Trophoblast cell (in vitro differentiated cells and primary cell): ENCODE data around the gene RCAN2.

Experiments used
- DNase-seq, 2 donors: peaks; one replicate each; pipeline ENCODE4 v3.0.0-alpha.2; 2016
- H2AFZ ChIP-seq: 2 replicates; pipeline ENCODE4 v1.6.1; 2013; ENCODE audit warnings: low read length, moderate library complexity, mild to moderate bottlenecking; ENCODE audit not compliant: insufficient read depth, poor library complexity
- H2AK5ac ChIP-seq: 2 replicates; pipeline ENCODE4 v1.6.1; 2013; ENCODE audit warnings: mild to moderate bottlenecking, low read length
- H2BK120ac ChIP-seq: 2 replicates; pipeline ENCODE4 v1.6.1; 2013; ENCODE audit warnings: low read length, mild to moderate bottlenecking, moderate library complexity; ENCODE audit not compliant: insufficient read depth, poor library complexity
- H2BK12ac ChIP-seq: 2 replicates; pipeline ENCODE4 v1.6.1; 2013; ENCODE audit warnings: mild to moderate bottlenecking, low read length, moderate library complexity
- H2BK5ac ChIP-seq: 2 replicates; pipeline ENCODE4 v1.6.1; 2013; ENCODE audit warnings: low read length, low read depth, moderate library complexity, mild to moderate bottlenecking; ENCODE audit not compliant: poor library complexity
- H3K14ac ChIP-seq: 2 replicates; pipeline ENCODE4 v1.6.1; 2013; ENCODE audit warnings: mild to moderate bottlenecking, low read length
- H3K18ac ChIP-seq: 2 replicates; pipeline ENCODE4 v1.6.1; 2013; ENCODE audit warnings: mild to moderate bottlenecking, low read length
- H3K23ac ChIP-seq: 2 replicates; pipeline ENCODE4 v1.6.1; 2013; ENCODE audit warnings: low read length
- H3K27ac ChIP-seq: 2 replicates; pipeline ENCODE4 v1.5.1; 2013; ENCODE audit warnings: low read depth, mild to moderate bottlenecking, inconsistent platforms, low read length, moderate library complexity
- H3K27me3 ChIP-seq: 2 replicates; pipeline ENCODE4 v1.6.1; 2013; ENCODE audit warnings: inconsistent platforms, mild to moderate bottlenecking, low read length, moderate library complexity; ENCODE audit not compliant: insufficient read depth
- H3K36me3 ChIP-seq, 2 experiments: 1 replicate in 1 of 2; 2 replicates in 1 of 2; pipeline ENCODE4 v1.6.1; 2013; ENCODE audit warnings: low read length in 2 of 2, mild to moderate bottlenecking in 2 of 2, moderate library complexity in 1 of 2; ENCODE audit not compliant: insufficient read depth in 2 of 2, control insufficient read depth in 1 of 2
- H3K4ac ChIP-seq: 2 replicates; pipeline ENCODE4 v1.6.1; 2013; ENCODE audit warnings: low read depth, mild to moderate bottlenecking, low read length, moderate library complexity
- H3K4me1 ChIP-seq, 2 experiments: 1 replicate in 1 of 2; 2 replicates in 1 of 2; pipeline ENCODE4 v1.6.1; 2013; ENCODE audit warnings: low read length in 2 of 2, mild to moderate bottlenecking in 2 of 2, moderate library complexity in 1 of 2; ENCODE audit not compliant: insufficient read depth in 2 of 2, control insufficient read depth in 1 of 2
- H3K4me2 ChIP-seq: 2 replicates; pipeline ENCODE4 v1.6.1; 2013; ENCODE audit warnings: inconsistent platforms, mild to moderate bottlenecking, low read length, moderate library complexity
- H3K4me3 ChIP-seq: 2 replicates; pipeline ENCODE4 v1.5.1; 2013; ENCODE audit warnings: mild to moderate bottlenecking, low read depth, low read length, inconsistent platforms
- H3K79me1 ChIP-seq: one replicate; pipeline ENCODE4 v1.6.1; 2013; ENCODE audit warnings: low read length
- H3K79me2 ChIP-seq: 2 replicates; pipeline ENCODE4 v1.6.1; 2013; ENCODE audit warnings: low read length, mild to moderate bottlenecking; ENCODE audit not compliant: control insufficient read depth, insufficient read depth, poor library complexity
- H3K9ac ChIP-seq: 2 replicates; pipeline ENCODE4 v1.6.1; 2013; ENCODE audit warnings: mild to moderate bottlenecking, low read length
- H3K9me3 ChIP-seq: 2 replicates; pipeline ENCODE4 v1.6.1; 2013; ENCODE audit warnings: low read depth, mild to moderate bottlenecking, control low read depth, inconsistent platforms, low read length; ENCODE audit not compliant: insufficient read depth
- H4K12ac ChIP-seq: 2 replicates; pipeline ENCODE4 v1.6.1; 2013; ENCODE audit warnings: low read depth, mild to moderate bottlenecking, low read length, moderate library complexity
- H4K8ac ChIP-seq: 2 replicates; pipeline ENCODE4 v1.6.1; 2013; ENCODE audit warnings: low read depth, mild to moderate bottlenecking, low read length, moderate library complexity
- H4K91ac ChIP-seq: one replicate; pipeline ENCODE4 v1.6.1; 2013; ENCODE audit warnings: low read depth, mild to moderate bottlenecking, low read length, moderate library complexity
- WGBS: extraction: QIAGEN DNeasy Blood & Tissue Kit; methylation state at CpG from one replicate; pipeline ENCODE4 v1.1.7; 2013; ENCODE audit warnings: missing lambda C conversion rate; ENCODE audit not compliant: insufficient read length, insufficient coverage; ENCODE audit errors: extremely low coverage; 5-methylcytosine and 5-hydroxymethylcytosine counted together

The RCAN2 gene

DNA sequence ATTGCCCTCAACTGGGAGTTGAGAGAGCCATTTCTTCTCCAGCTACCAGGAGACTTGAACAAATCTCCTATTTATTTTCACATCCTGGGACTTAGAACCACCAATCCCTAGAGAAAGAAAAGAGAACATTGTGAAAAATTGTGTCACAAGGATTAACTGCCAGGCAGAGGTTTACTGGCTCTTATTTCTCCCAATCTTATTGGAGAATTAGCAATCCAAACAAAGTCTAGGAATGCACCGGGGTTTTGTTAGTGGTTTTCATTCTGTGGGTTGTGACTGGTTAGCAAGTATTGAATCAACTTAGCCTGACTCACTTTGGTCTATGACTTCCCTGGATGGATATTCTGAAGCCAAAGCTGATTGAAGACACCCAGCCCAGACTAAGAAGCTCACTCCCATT, 299.3 kb downstream of the RCAN2 start:
- Histone ChIP-seq H3K27me3 (no peaks in the 10 kb centered on the region), H3K36me3 (no peaks in the 10 kb centered on the region)

GRCh38 chr6:46190889-46191288, 300.4 kb downstream of the RCAN2 start:
- no peak for DNase-seq
- H2BK12ac ChIP-seq, result no peak overlapping the region
- no peak overlapping the region for H3K9ac ChIP-seq
- H3K4me1 ChIP-seq, result peaks cover 0 to 3% of the 10 kb centered on the region in 2 experiments
- no peaks in the 10 kb centered on the region for H3K27me3 ChIP-seq
- no peak overlapping the region for H4K12ac ChIP-seq
- no peak overlapping the region for H2AK5ac ChIP-seq
- no peak overlapping the region for H3K23ac ChIP-seq
- no peak overlapping the region for H3K27ac ChIP-seq
- H3K14ac ChIP-seq, result no peak overlapping the region
- H4K8ac ChIP-seq, result no peak overlapping the region
- no peak overlapping the region for H3K4me3 ChIP-seq
- no peaks in the 10 kb centered on the region for H3K9me3 ChIP-seq
- no peaks in the 10 kb centered on the region for H3K79me1 ChIP-seq
- no peak overlapping the region for H2BK120ac ChIP-seq
- H2BK5ac ChIP-seq, result no peak overlapping the region
- H3K79me2 ChIP-seq, result no peaks in the 10 kb centered on the region
- no peaks in the 10 kb centered on the region for H3K36me3 ChIP-seq
- no peak overlapping the region for H3K4me2 ChIP-seq
- no peak overlapping the region for H3K4ac ChIP-seq
- no peak overlapping the region for H2AFZ ChIP-seq
- no peak overlapping the region for H4K91ac ChIP-seq
- no CpG with 5 or more reads among the region's 4 CpGs for WGBS
- H3K18ac ChIP-seq, result no peak overlapping the region

More for the DNA sequence above, 299.3 kb downstream of the RCAN2 start:
- no peak overlapping the region for H3K27ac ChIP-seq
- no CpG with 5 or more reads among the region's 1 CpG for WGBS
- H3K79me2 ChIP-seq, result no peaks in the 10 kb centered on the region
- no peak overlapping the region for H3K4me2 ChIP-seq
- H2BK5ac ChIP-seq, result no peak overlapping the region
- no peak overlapping the region for H3K14ac ChIP-seq
- no peak overlapping the region for H3K23ac ChIP-seq
- H2AFZ ChIP-seq, result no peak overlapping the region
- H3K4me3 ChIP-seq, result no peak overlapping the region
- H3K4me1 ChIP-seq, result peaks cover 0 to 3% of the 10 kb centered on the region in 2 experiments
- H3K9me3 ChIP-seq, result no peaks in the 10 kb centered on the region
- no peak for DNase-seq
- no peak overlapping the region for H4K12ac ChIP-seq
- no peak overlapping the region for H3K9ac ChIP-seq
- H2AK5ac ChIP-seq, result no peak overlapping the region
- no peaks in the 10 kb centered on the region for H3K79me1 ChIP-seq
- H2BK12ac ChIP-seq, result no peak overlapping the region
- no peak overlapping the region for H4K8ac ChIP-seq
- no peak overlapping the region for H3K4ac ChIP-seq
- H4K91ac ChIP-seq, result no peak overlapping the region
- H2BK120ac ChIP-seq, result no peak overlapping the region
- no peak overlapping the region for H3K18ac ChIP-seq

DNA sequence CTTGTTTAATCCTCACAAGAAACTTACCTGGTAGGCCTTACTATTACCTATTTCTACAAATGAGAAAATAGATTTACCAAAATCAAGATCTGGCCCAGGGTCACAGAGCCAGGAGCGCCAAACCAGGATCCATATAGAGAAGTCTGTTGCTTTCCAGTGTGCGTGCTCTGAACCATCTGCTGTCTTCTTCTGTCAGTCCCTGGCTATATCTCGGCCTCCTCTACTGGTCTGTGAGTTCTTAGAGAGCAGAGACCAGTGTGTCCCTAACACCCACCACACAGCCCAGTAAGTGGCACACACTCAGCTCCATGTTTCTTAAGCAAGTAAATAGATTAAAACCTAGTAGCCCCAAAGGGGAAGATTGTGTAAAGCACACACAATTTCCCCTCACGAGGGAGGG, 301.5 kb downstream of the RCAN2 start:
- Histone ChIP-seq H3K79me2 (no peaks in the 10 kb centered on the region), H3K18ac (no peak overlapping the region), H3K27me3 (no peaks in the 10 kb centered on the region), H3K4me2 (no peak overlapping the region), H3K36me3 (no peaks in the 10 kb centered on the region), H2BK12ac (no peak overlapping the region), H3K27ac (no peak overlapping the region), H3K9ac (no peak overlapping the region), H3K14ac (no peak overlapping the region), H3K9me3 (no peaks in the 10 kb centered on the region), H2AK5ac (no peak overlapping the region), H2AFZ (no peak overlapping the region), H3K4me1 (peaks cover 0 to 3% of the 10 kb centered on the region in 2 experiments), H2BK120ac (no peak overlapping the region), H3K4ac (no peak overlapping the region), H2BK5ac (no peak overlapping the region), H4K91ac (no peak overlapping the region), H3K79me1 (no peaks in the 10 kb centered on the region), H3K23ac (no peak overlapping the region), H4K12ac (no peak overlapping the region), H4K8ac (no peak overlapping the region), H3K4me3 (no peak overlapping the region)
- DNase-seq, result no peak
- WGBS, result no CpG with 5 or more reads among the region's 4 CpGs

- Histone ChIP-seq H3K79me1 (no peaks in the 10 kb centered on the region), H3K36me3 (no peaks in the 10 kb centered on the region), H3K18ac (no peak overlapping the region), H4K12ac (no peak overlapping the region), H3K4ac (no peak overlapping the region), H3K4me3 (no peak overlapping the region), H3K9me3 (no peaks in the 10 kb centered on the region), H2BK5ac (no peak overlapping the region), H3K27ac (no peak overlapping the region), H2BK12ac (no peak overlapping the region), H2AK5ac (no peak overlapping the region), H3K27me3 (no peaks in the 10 kb centered on the region), H4K8ac (no peak overlapping the region), H3K4me2 (no peak overlapping the region), H3K14ac (no peak overlapping the region), H2AFZ (no peak overlapping the region), H3K23ac (no peak overlapping the region), H3K9ac (no peak overlapping the region), H3K79me2 (no peaks in the 10 kb centered on the region), H2BK120ac (no peak overlapping the region), H3K4me1 (peaks cover 0 to 3% of the 10 kb centered on the region in 2 experiments), H4K91ac (no peak overlapping the region)
- WGBS, result no CpG with 5 or more reads among the region's 1 CpG
- no peak for DNase-seq
These were observed 304.7 kb downstream of the RCAN2 start for GRCh38 chr6:46186583-46186982.
